ENCODE measurements around the gene CNTN1. TPM values are rescaled to one million over a fixed set of nuclear protein-coding genes. Genes with fewer than 3 reads are reported as not detected.

The CNTN1 gene
- 27.1 TPM for total RNA-seq

- Histone ChIP-seq H3K36me3 (ENCODE audit: control insufficient read depth in 3 of 3, insufficient read depth in 3 of 3, low read length in 3 of 3) (no peaks in the 10 kb centered on the region), H3K9me3 (ENCODE audit: control insufficient read depth in 3 of 3, low read length in 3 of 3) (no peaks in the 10 kb centered on the region), H3K4me1 (ENCODE audit: control insufficient read depth in 3 of 3, insufficient read depth in 3 of 3, low read length in 3 of 3) (peaks cover 3 to 12% (median 5%) of the 10 kb centered on the region in 3 donors), H3K9ac (ENCODE audit: low read depth in 1 of 3, low read length in 3 of 3) (no peak within 1 kb of the TSS), H3K27me3 (ENCODE audit: control insufficient read depth in 3 of 3, insufficient read depth in 3 of 3, low read length in 3 of 3) (peaks cover 12 to 15% (median 13%) of the 10 kb centered on the region in 3 donors), H3K27ac (ENCODE audit: low read depth, low read length) (no peak within 1 kb of the TSS), H3K4me3 (ENCODE audit: low read length in 3 of 3) (peak within 1 kb of the TSS; percentile 37 to 56 (median 51))
These were observed at the start of gene CNTN1 for GRCh38 chr12:40691913-40692764. Gene CNTN1 (plus strand): TSS chr12:40692439.

GRCh38 chr12:40643506-40643905, 48.7 kb upstream of the CNTN1 start:
- H3K27ac ChIP-seq (ENCODE audit: low read depth, low read length) = no peak overlapping the region

GRCh38 chr12:40643976-40644375, 48.3 kb upstream of the CNTN1 start:
- H3K27ac ChIP-seq (ENCODE audit: low read depth, low read length) = no peak overlapping the region
- H3K36me3 ChIP-seq (ENCODE audit: control insufficient read depth in 3 of 3, insufficient read depth in 3 of 3, low read length in 3 of 3) = no peaks in the 10 kb centered on the region
- H3K9me3 ChIP-seq (ENCODE audit: control insufficient read depth in 3 of 3, low read length in 3 of 3) = no peaks in the 10 kb centered on the region
- no peak overlapping the region for H3K9ac ChIP-seq (ENCODE audit: low read depth in 1 of 3, low read length in 3 of 3)
- H3K27me3 ChIP-seq (ENCODE audit: control insufficient read depth in 3 of 3, insufficient read depth in 3 of 3, low read length in 3 of 3) = no peaks in the 10 kb centered on the region
- H3K4me3 ChIP-seq (ENCODE audit: low read length in 3 of 3) = no peak overlapping the region
- H3K4me1 ChIP-seq (ENCODE audit: control insufficient read depth in 3 of 3, insufficient read depth in 3 of 3, low read length in 3 of 3) = no peaks in the 10 kb centered on the region

More at GRCh38 chr12:40643506-40643905, 48.7 kb upstream of the CNTN1 start:
- Histone ChIP-seq H3K36me3 (ENCODE audit: control insufficient read depth in 3 of 3, insufficient read depth in 3 of 3, low read length in 3 of 3) (no peaks in the 10 kb centered on the region), H3K4me3 (ENCODE audit: low read length in 3 of 3) (no peak overlapping the region), H3K27me3 (ENCODE audit: control insufficient read depth in 3 of 3, insufficient read depth in 3 of 3, low read length in 3 of 3) (no peaks in the 10 kb centered on the region), H3K4me1 (ENCODE audit: control insufficient read depth in 3 of 3, insufficient read depth in 3 of 3, low read length in 3 of 3) (no peaks in the 10 kb centered on the region), H3K9me3 (ENCODE audit: control insufficient read depth in 3 of 3, low read length in 3 of 3) (no peaks in the 10 kb centered on the region), H3K9ac (ENCODE audit: low read depth in 1 of 3, low read length in 3 of 3) (no peak overlapping the region)

- H3K9ac ChIP-seq (ENCODE audit: low read depth in 1 of 3, low read length in 3 of 3) = no peak overlapping the region
- no peaks in the 10 kb centered on the region for H3K36me3 ChIP-seq (ENCODE audit: control insufficient read depth in 3 of 3, insufficient read depth in 3 of 3, low read length in 3 of 3)
- H3K9me3 ChIP-seq (ENCODE audit: control insufficient read depth in 3 of 3, low read length in 3 of 3) = no peaks in the 10 kb centered on the region
- no peaks in the 10 kb centered on the region for H3K4me1 ChIP-seq (ENCODE audit: control insufficient read depth in 3 of 3, insufficient read depth in 3 of 3, low read length in 3 of 3)
- H3K4me3 ChIP-seq (ENCODE audit: low read length in 3 of 3) = no peak overlapping the region
- H3K27ac ChIP-seq (ENCODE audit: low read depth, low read length) = no peak overlapping the region
- no peaks in the 10 kb centered on the region for H3K27me3 ChIP-seq (ENCODE audit: control insufficient read depth in 3 of 3, insufficient read depth in 3 of 3, low read length in 3 of 3)
These were observed 47.5 kb upstream of the CNTN1 start for GRCh38 chr12:40644708-40645107.

GRCh38 chr12:40645361-40645760, 46.9 kb upstream of the CNTN1 start:
- Histone ChIP-seq H3K36me3 (ENCODE audit: control insufficient read depth in 3 of 3, insufficient read depth in 3 of 3, low read length in 3 of 3) (no peaks in the 10 kb centered on the region), H3K27ac (ENCODE audit: low read depth, low read length) (no peak overlapping the region), H3K9ac (ENCODE audit: low read depth in 1 of 3, low read length in 3 of 3) (no peak overlapping the region), H3K9me3 (ENCODE audit: control insufficient read depth in 3 of 3, low read length in 3 of 3) (no peaks in the 10 kb centered on the region), H3K27me3 (ENCODE audit: control insufficient read depth in 3 of 3, insufficient read depth in 3 of 3, low read length in 3 of 3) (no peaks in the 10 kb centered on the region), H3K4me3 (ENCODE audit: low read length in 3 of 3) (no peak overlapping the region), H3K4me1 (ENCODE audit: control insufficient read depth in 3 of 3, insufficient read depth in 3 of 3, low read length in 3 of 3) (no peaks in the 10 kb centered on the region)

- peaks cover 0 to under 1% (median 0%) of the 10 kb centered on the region in 3 donors for H3K9me3 ChIP-seq (ENCODE audit: control insufficient read depth in 3 of 3, low read length in 3 of 3)
- no peaks in the 10 kb centered on the region for H3K36me3 ChIP-seq (ENCODE audit: control insufficient read depth in 3 of 3, insufficient read depth in 3 of 3, low read length in 3 of 3)
- no peaks in the 10 kb centered on the region for H3K27me3 ChIP-seq (ENCODE audit: control insufficient read depth in 3 of 3, insufficient read depth in 3 of 3, low read length in 3 of 3)
These were observed 45.8 kb upstream of the CNTN1 start for GRCh38 chr12:40646456-40646855.

GRCh38 chr12:40646911-40647310, 45.3 kb upstream of the CNTN1 start:
- Histone ChIP-seq H3K27me3 (ENCODE audit: control insufficient read depth in 3 of 3, insufficient read depth in 3 of 3, low read length in 3 of 3) (no peaks in the 10 kb centered on the region), H3K36me3 (ENCODE audit: control insufficient read depth in 3 of 3, insufficient read depth in 3 of 3, low read length in 3 of 3) (no peaks in the 10 kb centered on the region), H3K27ac (ENCODE audit: low read depth, low read length) (no peak overlapping the region), H3K9ac (ENCODE audit: low read depth in 1 of 3, low read length in 3 of 3) (no peak overlapping the region), H3K4me3 (ENCODE audit: low read length in 3 of 3) (no peak overlapping the region), H3K4me1 (ENCODE audit: control insufficient read depth in 3 of 3, insufficient read depth in 3 of 3, low read length in 3 of 3) (no peaks in the 10 kb centered on the region), H3K9me3 (ENCODE audit: control insufficient read depth in 3 of 3, low read length in 3 of 3) (peaks cover 0 to 2% (median 0%) of the 10 kb centered on the region in 3 donors)

More at GRCh38 chr12:40646456-40646855, 45.8 kb upstream of the CNTN1 start:
- no peaks in the 10 kb centered on the region for H3K4me1 ChIP-seq (ENCODE audit: control insufficient read depth in 3 of 3, insufficient read depth in 3 of 3, low read length in 3 of 3)
- H3K9ac ChIP-seq (ENCODE audit: low read depth in 1 of 3, low read length in 3 of 3) = no peak overlapping the region
- no peak overlapping the region for H3K27ac ChIP-seq (ENCODE audit: low read depth, low read length)
- no peak overlapping the region for H3K4me3 ChIP-seq (ENCODE audit: low read length in 3 of 3)

GRCh38 chr12:40647651-40648050, 44.6 kb upstream of the CNTN1 start:
- Histone ChIP-seq H3K9ac (ENCODE audit: low read depth in 1 of 3, low read length in 3 of 3) (no peak overlapping the region), H3K4me1 (ENCODE audit: control insufficient read depth in 3 of 3, insufficient read depth in 3 of 3, low read length in 3 of 3) (no peaks in the 10 kb centered on the region), H3K36me3 (ENCODE audit: control insufficient read depth in 3 of 3, insufficient read depth in 3 of 3, low read length in 3 of 3) (no peaks in the 10 kb centered on the region), H3K4me3 (ENCODE audit: low read length in 3 of 3) (no peak overlapping the region), H3K27me3 (ENCODE audit: control insufficient read depth in 3 of 3, insufficient read depth in 3 of 3, low read length in 3 of 3) (no peaks in the 10 kb centered on the region), H3K9me3 (ENCODE audit: control insufficient read depth in 3 of 3, low read length in 3 of 3) (peaks cover 0 to 2% (median 0%) of the 10 kb centered on the region in 3 donors), H3K27ac (ENCODE audit: low read depth, low read length) (no peak overlapping the region)

GRCh38 chr12:40648519-40648918, 43.7 kb upstream of the CNTN1 start:
- Histone ChIP-seq H3K36me3 (ENCODE audit: control insufficient read depth in 3 of 3, insufficient read depth in 3 of 3, low read length in 3 of 3) (no peaks in the 10 kb centered on the region), H3K9ac (ENCODE audit: low read depth in 1 of 3, low read length in 3 of 3) (no peak overlapping the region), H3K27ac (ENCODE audit: low read depth, low read length) (no peak overlapping the region), H3K4me1 (ENCODE audit: control insufficient read depth in 3 of 3, insufficient read depth in 3 of 3, low read length in 3 of 3) (no peaks in the 10 kb centered on the region), H3K9me3 (ENCODE audit: control insufficient read depth in 3 of 3, low read length in 3 of 3) (peaks cover 0 to 2% (median 0%) of the 10 kb centered on the region in 3 donors), H3K4me3 (ENCODE audit: low read length in 3 of 3) (no peak overlapping the region), H3K27me3 (ENCODE audit: control insufficient read depth in 3 of 3, insufficient read depth in 3 of 3, low read length in 3 of 3) (no peaks in the 10 kb centered on the region)

- Histone ChIP-seq H3K27ac (ENCODE audit: low read depth, low read length) (no peak overlapping the region), H3K36me3 (ENCODE audit: control insufficient read depth in 3 of 3, insufficient read depth in 3 of 3, low read length in 3 of 3) (no peaks in the 10 kb centered on the region), H3K9ac (ENCODE audit: low read depth in 1 of 3, low read length in 3 of 3) (no peak overlapping the region), H3K4me3 (ENCODE audit: low read length in 3 of 3) (no peak overlapping the region), H3K27me3 (ENCODE audit: control insufficient read depth in 3 of 3, insufficient read depth in 3 of 3, low read length in 3 of 3) (no peaks in the 10 kb centered on the region), H3K4me1 (ENCODE audit: control insufficient read depth in 3 of 3, insufficient read depth in 3 of 3, low read length in 3 of 3) (no peaks in the 10 kb centered on the region), H3K9me3 (ENCODE audit: control insufficient read depth in 3 of 3, low read length in 3 of 3) (peaks cover 0 to 2% (median 0%) of the 10 kb centered on the region in 3 donors)
These were observed 42.1 kb upstream of the CNTN1 start for GRCh38 chr12:40650038-40650704.
